ENCODE data around the gene POLR1C.
"Not testable (repeated sequence)": the region's sequence is repeated elsewhere in the genome, so short reads cannot be mapped to it uniquely, and the experiment has no call there.

Gene POLR1C

GRCh38 chr6:43511824-43512415 is 5.0 kb upstream of the POLR1C start:
- no peak for DNase-seq

GRCh38 chr6:43515808-43516207 is 1.1 kb upstream of the POLR1C start:
- DNase-seq = no peak

- no peak for DNase-seq
Measured at GRCh38 chr6:43516367-43516696, 557 bp upstream of the POLR1C start.

GRCh38 chr6:43517505-43518357 is 842 bp downstream of the POLR1C start:
- no peak for DNase-seq

GRCh38 chr6:43520097-43520496 is 3.2 kb downstream of the POLR1C start:
- DNase-seq = no peak

- DNase-seq = no peak
Measured at GRCh38 chr6:43521836-43522235, 4.9 kb downstream of the POLR1C start.

- no peak for DNase-seq
Measured at GRCh38 chr6:43522547-43523261, 5.8 kb downstream of the POLR1C start.

- DNase-seq = no peak
Measured at GRCh38 chr6:43523284-43523683, 6.4 kb downstream of the POLR1C start.

- DNase-seq = no peak
Measured at GRCh38 chr6:43524483-43524961, 7.6 kb downstream of the POLR1C start.

- DNase-seq = no peak
Measured at GRCh38 chr6:43532201-43532600, 15.3 kb downstream of the POLR1C start.

GRCh38 chr6:43538986-43539385 is 22.1 kb downstream of the POLR1C start:
- DNase-seq = not testable (repeated sequence)

GRCh38 chr6:43539409-43539808 is 22.5 kb downstream of the POLR1C start:
- not testable (repeated sequence) for DNase-seq

GRCh38 chr6:43540507-43540906 is 23.6 kb downstream of the POLR1C start:
- DNase-seq = no peak

- DNase-seq = no peak
Measured at GRCh38 chr6:43541774-43542471, 25.0 kb downstream of the POLR1C start.

- DNase-seq = no peak
Measured at GRCh38 chr6:43544461-43544860, 27.6 kb downstream of the POLR1C start.

- no peak for DNase-seq
Measured at GRCh38 chr6:43547222-43547621, 30.3 kb downstream of the POLR1C start.

- not testable (repeated sequence) for DNase-seq
Measured at GRCh38 chr6:43557620-43558019, 40.7 kb downstream of the POLR1C start.

- no peak for DNase-seq
Measured at GRCh38 chr6:43559328-43559727, 42.4 kb downstream of the POLR1C start.

GRCh38 chr6:43570876-43571441 is 54.1 kb downstream of the POLR1C start:
- no peak for DNase-seq

Data from fibroblast of skin of right biceps (primary cell).